Endothelial cell (in vitro differentiated cells): Measurements from ENCODE around the gene ITPR2. TPM values are rescaled to one million over a fixed set of nuclear protein-coding genes. Genes with fewer than 3 reads are reported as not detected.

Source experiments
- DNase-seq: peaks from one replicate; pipeline ENCODE4 v3.0.0; 2021; ENCODE audit warnings: low spot score
- H3K27ac Mint-ChIP-seq: one replicate; pipeline ENCODE4 v1.8.0; 2021; ENCODE audit warnings: mixed read lengths, inconsistent platforms; ENCODE audit not compliant: unreplicated experiment
- H3K27me3 Mint-ChIP-seq: one replicate; pipeline ENCODE4 v1.8.0; 2021; ENCODE audit warnings: mild to moderate bottlenecking, moderate library complexity, mixed read lengths, inconsistent platforms; ENCODE audit not compliant: unreplicated experiment
- H3K36me3 Mint-ChIP-seq: one replicate; pipeline ENCODE4 v1.8.0; 2021; ENCODE audit warnings: mild to moderate bottlenecking, low read depth, mixed read lengths, inconsistent platforms; ENCODE audit not compliant: unreplicated experiment
- H3K4me1 Mint-ChIP-seq: one replicate; pipeline ENCODE4 v1.8.0; 2021; ENCODE audit warnings: mild to moderate bottlenecking, mixed read lengths, inconsistent platforms; ENCODE audit not compliant: unreplicated experiment
- H3K4me3 Mint-ChIP-seq: one replicate; pipeline ENCODE4 v1.8.0; 2021; ENCODE audit warnings: mild to moderate bottlenecking, mixed read lengths, inconsistent platforms; ENCODE audit not compliant: unreplicated experiment
- H3K9me3 Mint-ChIP-seq: one replicate; pipeline ENCODE4 v1.8.0; 2021; ENCODE audit warnings: mixed read lengths, inconsistent platforms; ENCODE audit not compliant: unreplicated experiment
- CTCF ChIP-seq: fragments of 200-600 bp; sonication (generic); IDR thresholded peaks from one replicate; pipeline ENCODE4 v1.5.0; 2021; ENCODE audit warnings: antibody characterized with exemption; ENCODE audit not compliant: unreplicated experiment
- total RNA-seq: library from RNA; stranded (reverse); fragmentation: NEBNext Ultra II Directional; extraction: Animal tissue kit (Norgen Biotek cat#: 25700); gene quantifications from one replicate; pipeline ENCODE4 v1.2.1, GENCODE V29; 2021; ENCODE audit not compliant: unreplicated experiment

ITPR2 gene
- total RNA-seq, 1 donor from 2014 or later: 33.8 TPM

GRCh38 chr12:26378711-26379110 lies 454.3 kb downstream of the ITPR2 start:
- H3K4me3 Mint-ChIP-seq: peak overlapping the region; percentile 40
- peak; percentile 18 for DNase-seq
- H3K27ac Mint-ChIP-seq: peak overlapping the region; percentile 97
- H3K9me3 Mint-ChIP-seq: no peaks in the 10 kb centered on the region
- peaks cover 2% of the 10 kb centered on the region for H3K27me3 Mint-ChIP-seq
- TF ChIP-seq CTCF: no peak
- H3K36me3 Mint-ChIP-seq: peaks cover 9% of the 10 kb centered on the region
- H3K4me1 Mint-ChIP-seq: peaks cover 42% of the 10 kb centered on the region

GRCh38 chr12:26374934-26375680 lies 457.9 kb downstream of the ITPR2 start:
- TF ChIP-seq CTCF: no peak
- Mint-ChIP-seq H3K4me3 (no peak overlapping the region), H3K4me1 (peaks cover 47% of the 10 kb centered on the region), H3K27ac (peak overlapping the region; percentile 9), H3K9me3 (no peaks in the 10 kb centered on the region), H3K27me3 (peaks cover 2% of the 10 kb centered on the region), H3K36me3 (peaks cover 3% of the 10 kb centered on the region)
- DNase-seq: no peak

- H3K9me3 Mint-ChIP-seq: no peaks in the 10 kb centered on the region
- peaks cover 35% of the 10 kb centered on the region for H3K4me1 Mint-ChIP-seq
- no peak for DNase-seq
- no peak overlapping the region for H3K27ac Mint-ChIP-seq
- peaks cover 3% of the 10 kb centered on the region for H3K36me3 Mint-ChIP-seq
- no peak overlapping the region for H3K4me3 Mint-ChIP-seq
- H3K27me3 Mint-ChIP-seq: peaks cover 1% of the 10 kb centered on the region
- no peak for TF ChIP-seq CTCF
These were observed 459.1 kb downstream of the ITPR2 start for GRCh38 chr12:26373606-26374495.

GRCh38 chr12:26372866-26373265 lies 460.1 kb downstream of the ITPR2 start:
- Mint-ChIP-seq H3K27me3 (peaks cover 1% of the 10 kb centered on the region), H3K9me3 (no peaks in the 10 kb centered on the region), H3K4me1 (peaks cover 25% of the 10 kb centered on the region), H3K4me3 (no peak overlapping the region), H3K27ac (no peak overlapping the region), H3K36me3 (peaks cover 3% of the 10 kb centered on the region)
- TF ChIP-seq CTCF: no peak
- DNase-seq: no peak

- no peak for DNase-seq
- no peaks in the 10 kb centered on the region for H3K36me3 Mint-ChIP-seq
- H3K4me1 Mint-ChIP-seq: peaks cover 11% of the 10 kb centered on the region
- H3K9me3 Mint-ChIP-seq: no peaks in the 10 kb centered on the region
- no peak for TF ChIP-seq CTCF
- no peak overlapping the region for H3K4me3 Mint-ChIP-seq
- H3K27me3 Mint-ChIP-seq: no peaks in the 10 kb centered on the region
- H3K27ac Mint-ChIP-seq: no peak overlapping the region
These were observed 462.9 kb downstream of the ITPR2 start for GRCh38 chr12:26370098-26370497.
